IPS-18a (cell line): Measurements from ENCODE around the gene LDLRAD4.

Source experiments
- H3K27ac ChIP-seq: one replicate; pipeline ENCODE4 v1.5.1; 2013; ENCODE audit warnings: low read length
- H3K27me3 ChIP-seq: one replicate; pipeline ENCODE4 v1.6.1; 2013; ENCODE audit warnings: mild to moderate bottlenecking, low read length; ENCODE audit not compliant: control insufficient read depth, insufficient read depth
- H3K36me3 ChIP-seq: one replicate; pipeline ENCODE4 v1.6.1; 2013; ENCODE audit warnings: low read depth, low read length; ENCODE audit not compliant: control insufficient read depth
- H3K4me1 ChIP-seq: one replicate; pipeline ENCODE4 v1.6.1; 2013; ENCODE audit warnings: low read depth, low read length; ENCODE audit not compliant: control insufficient read depth
- H3K4me3 ChIP-seq: one replicate; pipeline ENCODE4 v1.5.1; 2013; ENCODE audit warnings: low read length
- H3K9ac ChIP-seq: one replicate; pipeline ENCODE4 v1.6.1; 2013; ENCODE audit warnings: mild to moderate bottlenecking, low read length, moderate library complexity
- H3K9me3 ChIP-seq: one replicate; pipeline ENCODE4 v1.6.1; 2013; ENCODE audit warnings: low read depth, low read length; ENCODE audit not compliant: control insufficient read depth

The LDLRAD4 gene

DNA sequence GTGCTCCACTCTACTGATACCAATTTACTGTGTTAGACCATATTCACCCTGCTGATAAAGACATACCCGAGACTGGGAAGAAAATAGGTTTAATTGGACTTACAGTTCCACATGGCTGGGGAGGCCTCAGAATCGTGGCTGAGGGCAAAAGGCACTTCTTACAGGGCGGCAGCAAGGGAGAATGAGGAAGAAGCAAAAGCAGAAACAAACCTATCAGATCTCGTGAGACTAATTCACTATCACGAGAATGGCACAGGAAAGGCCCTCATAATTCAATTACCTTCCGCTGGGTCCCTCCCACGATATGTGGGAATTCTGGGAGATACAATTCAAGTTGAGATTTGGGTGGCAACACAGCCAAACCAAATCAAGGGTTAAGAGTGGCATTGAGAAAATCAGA, 65.2 kb downstream of the LDLRAD4 start:
- Histone ChIP-seq H3K27me3 (no peaks in the 10 kb centered on the region), H3K27ac (no peak overlapping the region), H3K4me1 (peaks cover 7% of the 10 kb centered on the region), H3K9ac (no peak overlapping the region), H3K4me3 (no peak overlapping the region), H3K36me3 (no peaks in the 10 kb centered on the region), H3K9me3 (no peaks in the 10 kb centered on the region)

DNA sequence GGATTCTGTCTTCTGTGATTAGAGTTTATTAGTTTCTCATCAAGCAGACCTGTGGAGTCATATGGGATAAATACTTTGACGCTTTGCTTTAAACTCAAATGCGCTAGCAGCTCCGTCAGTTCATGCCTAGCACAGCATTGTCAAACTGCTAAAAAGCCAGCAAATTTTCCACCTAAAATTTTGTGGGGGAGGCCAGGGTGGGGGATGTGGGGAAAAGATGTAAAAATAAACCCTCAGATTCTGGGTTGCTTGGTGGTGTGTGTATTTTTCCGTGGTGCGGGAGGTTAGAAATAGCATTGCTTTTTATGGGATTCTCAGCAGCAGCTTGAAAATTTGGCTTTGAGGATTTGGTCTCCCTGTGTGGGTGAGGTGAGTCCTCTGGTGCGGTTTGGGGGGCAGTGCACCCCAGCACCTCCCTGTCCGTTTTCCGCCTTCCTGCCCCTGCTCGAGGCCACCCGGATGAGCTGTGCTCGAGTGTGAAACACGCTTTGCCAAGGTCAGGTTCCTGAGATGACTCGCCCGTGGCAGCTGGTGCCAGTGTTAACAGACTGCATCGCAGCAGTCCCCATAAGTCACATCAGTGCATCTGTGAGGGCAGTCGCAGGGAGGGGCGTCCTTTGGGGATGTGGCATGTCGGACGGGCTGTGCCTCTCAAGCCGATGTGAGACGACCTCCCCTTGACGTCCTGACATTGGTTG, 65.9 kb downstream of the LDLRAD4 start:
- no peaks in the 10 kb centered on the region for H3K9me3 ChIP-seq
- H3K36me3 ChIP-seq = no peaks in the 10 kb centered on the region
- no peak overlapping the region for H3K27ac ChIP-seq
- H3K4me3 ChIP-seq = no peak overlapping the region
- no peaks in the 10 kb centered on the region for H3K27me3 ChIP-seq
- peaks cover 7% of the 10 kb centered on the region for H3K4me1 ChIP-seq
- H3K9ac ChIP-seq = no peak overlapping the region

DNA sequence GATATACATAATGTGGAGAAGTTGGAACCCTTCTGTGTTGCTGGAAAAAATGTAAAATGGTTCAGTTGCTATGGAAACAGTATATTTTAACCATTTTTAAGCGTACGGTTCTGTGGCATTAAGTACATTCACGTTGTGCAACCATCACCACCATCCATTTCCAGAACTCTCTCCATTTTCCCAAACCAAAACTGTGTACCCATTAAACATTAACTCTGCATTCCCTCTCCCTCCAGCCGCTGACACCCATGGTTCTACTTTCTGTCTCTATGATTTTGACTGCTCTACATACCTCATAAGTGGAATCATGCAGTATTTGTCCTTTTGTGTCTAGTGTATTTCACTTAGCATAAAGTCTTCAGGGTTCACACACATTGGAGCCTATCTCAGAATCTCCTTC, 67.3 kb downstream of the LDLRAD4 start:
- Histone ChIP-seq H3K9ac (no peak overlapping the region), H3K36me3 (no peaks in the 10 kb centered on the region), H3K9me3 (no peaks in the 10 kb centered on the region), H3K27me3 (no peaks in the 10 kb centered on the region), H3K4me1 (no peaks in the 10 kb centered on the region), H3K27ac (no peak overlapping the region), H3K4me3 (no peak overlapping the region)

- no peak overlapping the region for H3K9ac ChIP-seq
Observed at GRCh38 chr18:13286456-13287125, 68.0 kb downstream of the LDLRAD4 start.

GRCh38 chr18:13287372-13287771, 68.8 kb downstream of the LDLRAD4 start:
- no peaks in the 10 kb centered on the region for H3K27me3 ChIP-seq
- H3K4me3 ChIP-seq = no peak overlapping the region
- H3K9ac ChIP-seq = no peak overlapping the region
- no peak overlapping the region for H3K27ac ChIP-seq
- H3K36me3 ChIP-seq = no peaks in the 10 kb centered on the region
- H3K9me3 ChIP-seq = no peaks in the 10 kb centered on the region
- H3K4me1 ChIP-seq = no peaks in the 10 kb centered on the region

More at GRCh38 chr18:13286456-13287125, 68.0 kb downstream of the LDLRAD4 start:
- Histone ChIP-seq H3K4me3 (no peak overlapping the region), H3K27me3 (no peaks in the 10 kb centered on the region), H3K4me1 (no peaks in the 10 kb centered on the region), H3K27ac (no peak overlapping the region), H3K9me3 (no peaks in the 10 kb centered on the region), H3K36me3 (no peaks in the 10 kb centered on the region)

DNA sequence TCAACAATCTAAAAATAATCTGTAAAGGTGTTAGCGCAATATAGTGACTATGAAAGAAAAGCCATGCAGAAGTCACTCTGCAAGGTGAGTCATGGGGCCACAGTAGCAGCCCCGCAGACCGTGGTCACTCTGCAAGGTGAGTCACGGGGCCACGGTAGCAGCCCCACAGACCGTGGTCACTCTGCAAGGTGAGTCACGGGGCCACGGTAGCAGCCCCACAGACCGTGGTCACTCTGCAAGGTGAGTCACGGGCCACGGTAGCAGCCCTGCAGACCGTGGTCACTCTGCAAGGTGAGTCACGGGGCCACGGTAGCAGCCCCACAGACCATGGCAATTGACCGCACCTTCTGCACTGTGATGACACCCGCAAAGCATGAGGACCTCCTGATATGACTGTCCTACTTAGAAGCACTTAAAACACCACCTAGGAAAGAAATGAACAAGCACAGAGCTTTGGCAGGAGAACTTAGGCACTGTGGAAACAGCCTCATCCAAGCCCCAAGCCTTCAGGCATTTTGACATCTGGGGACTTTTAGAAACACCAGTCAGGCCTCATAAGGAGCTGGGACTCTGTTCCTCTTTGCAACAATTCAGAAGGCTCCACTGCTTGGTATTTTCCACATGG, 70.1 kb downstream of the LDLRAD4 start:
- H3K27me3 ChIP-seq = no peaks in the 10 kb centered on the region
- no peaks in the 10 kb centered on the region for H3K9me3 ChIP-seq
- H3K4me1 ChIP-seq = no peaks in the 10 kb centered on the region
- no peak overlapping the region for H3K9ac ChIP-seq
- no peak overlapping the region for H3K4me3 ChIP-seq
- no peak overlapping the region for H3K27ac ChIP-seq
- no peaks in the 10 kb centered on the region for H3K36me3 ChIP-seq

DNA sequence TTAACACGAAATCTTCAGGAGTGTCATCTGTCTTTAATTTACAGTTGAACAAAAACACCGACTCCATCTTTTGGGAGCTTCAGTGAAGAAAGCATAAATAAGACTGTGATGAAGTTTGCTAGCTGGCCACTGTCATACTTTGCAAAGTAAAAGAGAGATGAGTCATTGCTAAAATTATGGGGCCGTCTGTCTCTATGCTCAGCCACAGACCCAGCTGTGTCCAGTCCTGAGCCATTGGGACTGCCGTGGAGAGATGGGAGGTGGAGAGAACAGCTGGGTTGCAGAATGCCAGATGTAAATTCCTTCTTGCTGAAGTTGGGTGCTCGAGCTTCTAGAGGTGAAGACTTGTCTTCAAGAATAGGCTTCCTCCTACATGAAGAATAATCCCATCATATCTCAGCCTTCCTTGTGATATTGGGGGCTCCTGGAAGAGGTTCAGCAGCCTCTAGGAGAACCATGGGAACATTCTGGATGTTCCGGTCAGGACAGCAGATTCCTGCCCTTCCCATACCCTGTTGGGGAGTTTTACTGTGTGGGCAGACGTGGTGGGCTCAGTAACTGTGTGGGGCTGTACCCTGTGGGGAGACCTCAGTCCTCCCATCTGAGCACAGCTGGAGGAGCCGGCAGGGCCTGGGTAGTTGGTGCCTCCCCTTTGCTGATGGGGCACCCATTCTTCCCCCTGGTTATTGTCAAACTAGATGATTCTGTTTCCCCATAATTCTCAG, 71.1 kb downstream of the LDLRAD4 start:
- H3K9ac ChIP-seq = no peak overlapping the region
- no peaks in the 10 kb centered on the region for H3K36me3 ChIP-seq
- H3K27me3 ChIP-seq = no peaks in the 10 kb centered on the region
- H3K27ac ChIP-seq = no peak overlapping the region
- no peaks in the 10 kb centered on the region for H3K9me3 ChIP-seq
- H3K4me1 ChIP-seq = no peaks in the 10 kb centered on the region
- H3K4me3 ChIP-seq = no peak overlapping the region

- H3K27ac ChIP-seq = no peak overlapping the region
- H3K4me1 ChIP-seq = no peaks in the 10 kb centered on the region
Observed at GRCh38 chr18:13290856-13291271, 72.3 kb downstream of the LDLRAD4 start.

DNA sequence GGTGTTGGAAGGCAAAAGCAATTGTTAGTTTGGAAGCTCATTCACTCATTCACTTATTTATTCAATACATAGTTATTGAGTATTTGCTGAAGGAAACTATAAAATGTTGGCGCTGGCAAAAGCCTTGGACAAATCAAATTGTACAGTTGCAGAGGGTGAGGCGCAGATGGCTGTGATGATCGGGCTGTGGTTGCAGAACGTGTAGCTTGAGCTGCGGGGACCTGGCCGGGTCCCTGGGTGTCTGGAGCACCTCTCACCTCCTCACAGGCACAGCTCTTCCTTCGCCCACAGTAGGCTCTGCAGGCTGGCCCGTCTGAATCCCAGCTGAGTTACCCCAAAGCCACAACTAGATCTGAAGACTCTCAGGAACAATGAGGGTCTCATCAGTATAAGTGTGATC, 72.7 kb downstream of the LDLRAD4 start:
- Histone ChIP-seq H3K9me3 (no peaks in the 10 kb centered on the region), H3K4me3 (no peak overlapping the region), H3K4me1 (no peaks in the 10 kb centered on the region), H3K27me3 (no peaks in the 10 kb centered on the region), H3K9ac (no peak overlapping the region), H3K27ac (no peak overlapping the region), H3K36me3 (no peaks in the 10 kb centered on the region)

More at GRCh38 chr18:13290856-13291271, 72.3 kb downstream of the LDLRAD4 start:
- no peaks in the 10 kb centered on the region for H3K27me3 ChIP-seq
- H3K4me3 ChIP-seq = no peak overlapping the region
- no peaks in the 10 kb centered on the region for H3K36me3 ChIP-seq
- H3K9ac ChIP-seq = no peak overlapping the region
- no peaks in the 10 kb centered on the region for H3K9me3 ChIP-seq

DNA sequence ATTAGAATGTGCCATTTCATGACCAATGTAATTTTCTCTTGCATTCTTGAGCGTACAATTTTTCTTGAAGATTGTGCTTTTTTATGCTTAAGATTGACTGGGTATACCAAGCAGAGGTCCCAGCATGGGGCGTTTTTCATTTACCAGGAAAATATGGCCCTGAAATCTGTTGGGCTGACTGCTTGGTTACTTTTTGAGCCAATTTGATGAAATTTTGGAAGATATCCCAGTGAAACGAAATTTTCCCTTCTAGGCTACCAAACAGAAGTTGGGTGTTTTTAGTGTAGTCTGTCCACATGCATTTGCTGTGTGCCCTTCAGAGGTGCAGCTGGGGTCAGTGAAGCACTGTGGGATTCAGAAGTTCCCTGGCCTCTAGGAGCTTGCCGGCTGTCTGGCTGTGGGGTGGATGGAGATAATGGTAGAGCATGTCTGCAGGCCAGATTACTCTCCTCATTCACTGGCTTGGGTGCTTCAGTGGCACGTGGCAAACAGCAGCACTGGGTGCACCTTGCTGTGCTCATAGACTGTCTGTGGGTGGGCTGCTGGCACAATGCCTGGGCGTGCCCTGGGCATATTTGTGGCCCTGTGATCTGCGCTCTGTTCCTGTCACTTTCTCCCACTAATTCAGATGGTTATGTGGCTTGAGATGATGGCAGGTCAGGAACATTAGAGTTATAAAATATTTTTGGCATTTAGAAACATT, 73.3 kb downstream of the LDLRAD4 start:
- no peaks in the 10 kb centered on the region for H3K27me3 ChIP-seq

DNA sequence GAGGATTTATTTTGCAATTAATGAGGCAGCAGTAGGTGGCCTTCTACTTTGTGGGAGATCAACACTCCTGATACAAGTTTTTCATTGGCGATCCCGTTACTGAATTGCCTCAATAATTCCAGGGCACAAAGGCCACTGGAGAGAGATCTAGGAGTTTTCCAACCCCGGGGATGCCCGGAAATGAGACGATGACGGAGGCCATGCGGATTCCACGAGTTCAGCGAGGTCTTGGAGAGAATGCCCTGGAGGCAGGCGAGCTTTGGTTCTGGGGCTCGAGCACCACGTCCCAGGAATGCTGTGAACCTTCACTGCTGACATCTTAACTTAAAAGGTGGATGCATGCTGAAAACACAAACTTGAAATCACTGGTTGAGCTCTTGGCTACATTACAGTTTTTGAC, 74.2 kb downstream of the LDLRAD4 start:
- no peaks in the 10 kb centered on the region for H3K4me1 ChIP-seq
- H3K27me3 ChIP-seq = no peaks in the 10 kb centered on the region
- H3K27ac ChIP-seq = no peak overlapping the region
- no peaks in the 10 kb centered on the region for H3K36me3 ChIP-seq
- no peak overlapping the region for H3K9ac ChIP-seq
- no peak overlapping the region for H3K4me3 ChIP-seq
- H3K9me3 ChIP-seq = no peaks in the 10 kb centered on the region

More for the DNA sequence above, 73.3 kb downstream of the LDLRAD4 start:
- no peak overlapping the region for H3K9ac ChIP-seq
- H3K4me3 ChIP-seq = no peak overlapping the region
- no peaks in the 10 kb centered on the region for H3K36me3 ChIP-seq
- no peaks in the 10 kb centered on the region for H3K9me3 ChIP-seq
- H3K27ac ChIP-seq = no peak overlapping the region
- no peaks in the 10 kb centered on the region for H3K4me1 ChIP-seq
